ENCODE data around the gene BLVRB. TPM values are rescaled to one million over a fixed set of nuclear protein-coding genes. Genes with fewer than 3 reads are reported as not detected.

BLVRB gene
- total and polyA plus RNA-seq, 2 of the 8 experiments (the other 6 are each of a cell fraction or from before 2014, with no cell fraction given): 28.7 to 182 TPM

DNA sequence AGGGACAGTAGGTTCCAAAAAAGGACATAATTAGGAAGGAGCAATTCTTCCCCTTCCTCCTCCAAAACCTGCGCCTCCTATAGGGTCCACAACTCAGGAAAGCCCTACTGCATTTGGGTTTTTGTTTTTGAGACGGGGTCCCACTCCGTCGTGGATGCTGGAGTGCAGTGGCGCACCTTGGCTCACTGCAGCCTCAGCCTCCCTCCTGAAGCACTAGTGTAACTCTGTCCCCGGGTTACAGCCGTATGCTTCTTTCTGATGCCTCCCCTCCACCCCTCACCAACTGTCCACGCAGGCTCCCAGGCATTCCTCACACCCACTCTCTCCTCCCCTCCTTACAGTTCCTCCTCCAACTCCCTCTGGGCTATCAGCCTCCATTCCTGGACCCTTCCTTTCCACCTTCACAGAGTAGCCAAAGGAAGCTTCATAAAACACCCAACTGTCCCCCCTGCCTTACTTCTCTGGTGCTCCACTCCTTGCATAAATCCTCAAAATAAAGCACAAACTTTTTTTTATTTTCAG is 19.2 kb downstream of the BLVRB start:
- Histone ChIP-seq H3K4me3 (ENCODE audit: extremely low read depth in 1 of 4, insufficient read depth in 2 of 4, low read depth in 3 of 4, low read length in 4 of 4) (no peak overlapping the region), H2BK15ac (ENCODE audit: low read length) (0 out of 2 replicates have a peak overlapping the region, but pooled peaks have one; percentile 92), H3K23me2 (ENCODE audit: low read depth, low read length) (peaks cover 7% of the 10 kb centered on the region; the same call in 1 of the 2 replicates), H2BK5ac (ENCODE audit: low read depth, low read length) (no peak overlapping the region), H3K9ac (replicated peaks in 1 of 4; ENCODE audit: extremely low read depth in 1 of 4, low read depth in 3 of 4, low read length in 3 of 4) (peak overlapping the region in 3 of 4 experiments; percentile 48 to 57 (median 52); a peak in 4 of 7 replicates), H3K4me2 (ENCODE audit: insufficient read depth in 1 of 2, low read depth in 2 of 2, low read length in 2 of 2) (0 out of 4 replicates have a peak overlapping the region, but pooled peaks of 1 of the 2 experiments have one; percentile 57), H4K8ac (ENCODE audit: extremely low read depth, insufficient read depth, low read length) (peak overlapping the region; percentile 95; the same call in 1 of the 2 replicates), H2BK120ac (replicated peaks; ENCODE audit: low read depth, low read length) (no peak overlapping the region), H2AFZ (ENCODE audit: low read length) (no peak overlapping the region), H3K27me3 (replicated peaks in 1 of 4; ENCODE audit: control insufficient read depth in 3 of 4, extremely low read depth in 1 of 4, insufficient read depth in 3 of 4, low read length in 3 of 4) (no peaks in the 10 kb centered on the region), H3K9me3 (ENCODE audit: insufficient read depth in 2 of 2, low read depth in 1 of 2, low read length in 1 of 2) (no peaks in the 10 kb centered on the region), H4K91ac (replicated peaks; ENCODE audit: insufficient read length, low read length) (no peak overlapping the region), H4K20me1 (replicated peaks in 1 of 2; ENCODE audit: control insufficient read depth in 1 of 2, insufficient read depth in 2 of 2, low read length in 2 of 2) (peaks cover 0 to 3% of the 10 kb centered on the region in 2 experiments), H4K5ac (ENCODE audit: insufficient read length, low read depth, low read length) (no peak overlapping the region), H3K36me3 (ENCODE audit: control insufficient read depth in 2 of 4, insufficient read depth in 4 of 4, low read length in 3 of 4) (peaks cover 5 to 8% (median 6%) of the 10 kb centered on the region in 4 experiments; a peak in 5 of 8 replicates), H2BK12ac (ENCODE audit: low read depth, low read length) (peak overlapping the region; percentile 80; the same call in 1 of the 2 replicates), H3K27ac (ENCODE audit: low read depth, low read length) (no peak overlapping the region; the same call in 1 of the 2 replicates), H3K4me1 (replicated peaks in 1 of 4; ENCODE audit: control insufficient read depth in 3 of 4, insufficient read depth in 4 of 4, low read length in 3 of 4) (peaks cover 3 to 9% (median 7%) of the 10 kb centered on the region in 4 experiments; a peak in 6 of 7 replicates), H3K79me1 (ENCODE audit: low read depth, low read length) (no peaks in the 10 kb centered on the region), H3K56ac (replicated peaks; ENCODE audit: insufficient read length, low read depth, low read length) (no peak overlapping the region), H2AK5ac (ENCODE audit: low read depth, low read length) (no peak overlapping the region), H3K14ac (ENCODE audit: insufficient read length) (no peak overlapping the region), H3K79me2 (ENCODE audit: control insufficient read depth in 1 of 2, insufficient read depth in 2 of 2, low read length in 2 of 2) (peaks cover 0 to 19% of the 10 kb centered on the region in 2 experiments; a peak in 2 of 4 replicates), H3K23ac (ENCODE audit: insufficient read length) (no peak overlapping the region), H2BK20ac (ENCODE audit: low read length) (no peak overlapping the region), H3K18ac (ENCODE audit: extremely low read depth, low read length) (no peak overlapping the region), H3K4ac (replicated peaks; ENCODE audit: insufficient read length, low read depth, low read length) (no peak overlapping the region)
- ChIA-PET CTCF (ENCODE audit: partially characterized antibody) (interaction anchor here (5.1 kb wide), 1 partner anchor 18 kb away, joined by 29 read pairs; the partner anchor contains the start of gene BLVRB), POLR2A (ENCODE audit: partially characterized antibody) (interaction anchor here (1.1 to 1.8 kb wide), 4 partner anchors 8 to 26 kb away, joined by 3 to 7 read pairs (median 4); no protein-coding TSS in a partner anchor)
- DNase-seq (ENCODE audit: low read depth in 1 of 2, low spot score in 2 of 2): no peak
- 83% methylated on average over 8 of the region's 8 CpGs; no CpG with 5 or more reads in 1 of the 2 experiments for WGBS, 2 experiments (ENCODE audit: extremely low coverage in 1 of 2, insufficient coverage in 1 of 2, insufficient read length in 1 of 2, insufficient replicate concordance in 2 of 2, low coverage in 1 of 2, low lambda C conversion rate in 2 of 2, missing lambda C conversion rate in 1 of 2)
- TF ChIP-seq BRCA1 (IDR thresholded peaks at IDR 0.05; ENCODE audit: low read depth, low read length) (no peak), EZH2 (IDR thresholded peaks at IDR 0.05; ENCODE audit: low read depth, low read length, severe bottlenecking) (no peak)
- FAIRE-seq: no peak

Data from H1 (cell line).